K562 (cell line): ENCODE results near the gene TMEM181. TPM values are rescaled to one million over a fixed set of nuclear protein-coding genes. Genes with fewer than 3 reads are reported as not detected.

ENCODE experiments used
- ATAC-seq: fragments of 200-7000 bp; cut with Tn5 transposase; 3 replicates; pipeline ENCODE4 v1.9.1; 2020; ENCODE audit warnings: moderate library complexity
- BruUV-seq: library from RNA; stranded (reverse); fragments of 400-500 nt; replicated peaks from 2 replicates; lab custom pipeline; 2021; lab: Mats Ljungman, UMichigan
- CTCF ChIA-PET: fragments of 300-600 bp; formaldehyde crosslinking; extraction: SDS; loops from one replicate; lab custom pipeline; 2021; ENCODE audit warnings: low intra/inter-chr PET ratio; lab: Yijun Ruan, JAX
- POLR2A ChIA-PET: fragments of 300-600, 350-650 bp; sonication (Branson Sonifier 250); formaldehyde crosslinking; extraction: SDS; loops from one replicate; lab custom pipeline; 2021; ENCODE audit warnings: antibody characterized with exemption, inconsistent platforms; lab: Yijun Ruan, JAX
- DNase-seq, 4 experiments: peaks; one replicate each; pipeline versions ENCODE4 v3.0.0 to v3.0.0-alpha.2; 2011 to 2018; ENCODE audit warnings: low spot score in 3 of 4, mixed read lengths in 3 of 4; ENCODE audit errors: extremely low read depth in 1 of 4
- FAIRE-seq: peaks from 2 replicates; lab custom pipeline; 2011; peaks lifted over from hg19 to GRCh38; lab: Jason Lieb, UNC
- H2AFZ ChIP-seq: 2 replicates; pipeline ENCODE4 v1.6.0; 2011; ENCODE audit warnings: low read depth, low read length, control low read depth, inconsistent platforms
- H3K27ac ChIP-seq: fragments of 200-600 bp; 3 replicates; pipeline ENCODE4 v1.8.0; 2011; ENCODE audit warnings: low read depth, mild to moderate bottlenecking, control low read depth, inconsistent platforms, low read length, moderate library complexity, mixed read lengths; ENCODE audit errors: extremely low read depth
- H3K27me3 ChIP-seq, 2 experiments: fragments of 300-600 bp in 1 of 2; 2 replicates in 1 of 2; 3 replicates in 1 of 2; pipeline versions ENCODE4 v1.6.0 to v1.8.0; 2011; ENCODE audit warnings: inconsistent platforms in 2 of 2, low read length in 2 of 2, mild to moderate bottlenecking in 1 of 2, mixed read lengths in 1 of 2, moderate library complexity in 1 of 2; ENCODE audit not compliant: control insufficient read depth in 2 of 2, insufficient read depth in 2 of 2
- H3K36me3 ChIP-seq: fragments of 300-600 bp; 3 replicates; pipeline ENCODE4 v1.8.0; 2011; ENCODE audit warnings: mild to moderate bottlenecking, low read length, inconsistent platforms; ENCODE audit not compliant: control insufficient read depth, insufficient read depth
- H3K4me1 ChIP-seq, 2 experiments: fragments of 200-600 bp in 1 of 2; replicated peaks in 1 of 2; 2 replicates in 1 of 2; 3 replicates in 1 of 2; pipeline versions ENCODE4 v1.5.1 to v1.8.0; 2011; ENCODE audit warnings: inconsistent platforms in 2 of 2, low read length in 2 of 2, mild to moderate bottlenecking in 1 of 2, mixed read lengths in 1 of 2, moderate library complexity in 1 of 2; ENCODE audit not compliant: control insufficient read depth in 2 of 2, insufficient read depth in 2 of 2
- H3K4me2 ChIP-seq: 2 replicates; pipeline ENCODE4 v1.6.1; 2011; ENCODE audit warnings: low read length, control low read depth, inconsistent platforms, mixed read lengths; ENCODE audit not compliant: insufficient read depth
- H3K4me3 ChIP-seq: fragments of 200-600 bp; sonication (generic), shearing (Covaris generic); 2 replicates; pipeline ENCODE4 v1.5.1; 2016; ENCODE audit warnings: control low read depth, inconsistent platforms
- H3K79me2 ChIP-seq: fragments of 200-600 bp; 3 replicates; pipeline ENCODE4 v1.8.0; 2011; ENCODE audit warnings: low read length, inconsistent platforms; ENCODE audit not compliant: control insufficient read depth, insufficient read depth
- H3K9ac ChIP-seq, 2 experiments: 2 replicates each; pipeline versions ENCODE4 v1.6.0 to v1.6.1; 2011; ENCODE audit warnings: low read depth in 2 of 2, low read length in 2 of 2, control low read depth in 1 of 2, inconsistent platforms in 1 of 2, mild to moderate bottlenecking in 1 of 2, mixed read lengths in 1 of 2; ENCODE audit not compliant: insufficient read depth in 1 of 2
- H3K9me1 ChIP-seq: one replicate; pipeline ENCODE4 v1.6.0; 2011; ENCODE audit warnings: inconsistent platforms, mild to moderate bottlenecking, low read length, moderate library complexity; ENCODE audit not compliant: control insufficient read depth, insufficient read depth
- H3K9me3 ChIP-seq: replicated peaks from 2 replicates; pipeline ENCODE4 v1.5.1; 2011; ENCODE audit warnings: low read depth, low read length, inconsistent platforms; ENCODE audit not compliant: control insufficient read depth, insufficient read depth
- H4K20me1 ChIP-seq: replicated peaks from 2 replicates; pipeline ENCODE4 v1.6.1; 2011; ENCODE audit warnings: low read length, inconsistent platforms, mixed read lengths; ENCODE audit not compliant: control insufficient read depth, insufficient read depth
- POLR2G ChIP-seq: fragments of 200-400 bp; formaldehyde crosslinking; IDR thresholded peaks from 2 replicates; pipeline ENCODE4 v1.6.1; 2017; ENCODE audit warnings: low read depth, mild to moderate bottlenecking, antibody characterized with exemption, low read length, moderate library complexity
- RAD51 ChIP-seq: fragments of 450-650 bp; IDR thresholded peaks from 2 replicates; pipeline ENCODE4 v1.7.1; 2016; ENCODE audit warnings: low read depth, mild to moderate bottlenecking, borderline replicate concordance
- RFX5 ChIP-seq: IDR thresholded peaks from 2 replicates; pipeline ENCODE4 v1.6.1; 2011; ENCODE audit warnings: low read depth, mild to moderate bottlenecking, improper control_type of control experiment, low read length
- SMARCE1 ChIP-seq: fragments of 450-650 bp; IDR thresholded peaks from 2 replicates; pipeline ENCODE4 v1.7.1; 2016; ENCODE audit warnings: mild to moderate bottlenecking
- SRSF7 ChIP-seq: fragments of 200-400 bp; formaldehyde crosslinking; optimal IDR thresholded peaks from 2 replicates; pipeline ENCODE3; 2017; ENCODE audit warnings: mild to moderate bottlenecking, low read depth, low read length
- TFAP4 ChIP-seq: sonication (generic); formaldehyde crosslinking; IDR thresholded peaks from 2 replicates; pipeline ENCODE4 v1.8.0; 2022; ENCODE audit warnings: missing genetic modification reagents, mild to moderate bottlenecking, moderate library complexity, borderline replicate concordance
- USF2 ChIP-seq: sonication (generic); formaldehyde crosslinking; IDR thresholded peaks from 2 replicates; pipeline ENCODE4 v1.5.0; 2020; ENCODE audit warnings: missing genetic modification reagents
- XRCC3 ChIP-seq: fragments of 450-650 bp; IDR thresholded peaks from 2 replicates; pipeline ENCODE4 v1.6.1; 2017; ENCODE audit warnings: mild to moderate bottlenecking, moderate library complexity
- ZBTB49 ChIP-seq: sonication (generic); formaldehyde crosslinking; IDR thresholded peaks from 2 replicates; pipeline ENCODE4 v1.8.0; 2022; ENCODE audit warnings: missing genetic modification reagents, mild to moderate bottlenecking, borderline replicate concordance
- ZBTB7A ChIP-seq: IDR thresholded peaks from 2 replicates; pipeline ENCODE4 v1.6.1; 2011; ENCODE audit warnings: low read depth, mild to moderate bottlenecking, low read length, moderate library complexity, borderline replicate concordance; ENCODE audit not compliant: control insufficient read depth
- ZFP30 ChIP-seq: fragments of 250-450 bp; sonication (Bioruptor Pico); IDR thresholded peaks from 2 replicates; pipeline ENCODE4 v1.8.0; 2022; ENCODE audit warnings: moderate library complexity, mild to moderate bottlenecking, inconsistent platforms, borderline replicate concordance
- ZNF165 ChIP-seq: fragments of 250-450 bp; sonication (Bioruptor Pico); IDR thresholded peaks from 2 replicates; pipeline ENCODE4 v1.4.0; 2020; ENCODE audit warnings: borderline replicate concordance
- ZNF280A ChIP-seq: fragments of 450-650 bp; IDR thresholded peaks from 2 replicates; pipeline ENCODE4 v1.6.1; 2018; ENCODE audit warnings: mild to moderate bottlenecking, low read depth; ENCODE audit not compliant: partially characterized antibody
- WGBS: fragments of 100-300 bp; shearing (Covaris generic); methylation state at CpG from one replicate; pipeline ENCODE4 v1.1.6; 2016; ENCODE audit warnings: low coverage, mixed read lengths; ENCODE audit not compliant: insufficient coverage; ENCODE audit errors: missing lambda C conversion rate; 5-methylcytosine and 5-hydroxymethylcytosine counted together
- in situ Hi-C: fragments of 300-500 bp; cut with MboI; formaldehyde crosslinking; loops from 4 replicates; pipeline ENCODE4 v1.15.0; 2018; ENCODE audit warnings: inconsistent platforms, mixed read lengths
- intact Hi-C: fragments of 100-400 bp; cut with micrococcal nuclease; formaldehyde crosslinking; loops from 2 replicates; pipeline ENCODE4 v1.14.2; 2022
- polyA plus RNA-seq, 8 experiments: library from polyadenylated mRNA; depleted of rRNA in 4 of 8; stranded (reverse) in 5 of 8; unstranded in 3 of 8; fragments of >200 nt; fragmentation: Nextera tagmentation in 2 of 8; fragmentation: Illumina TruSeq in 1 of 8; extraction: Ambion mirVana in 2 of 8; extraction: Trizol in 1 of 8; gene quantifications; 2 replicates each; pipeline versions ENCODE4 v1.2.1 to v1.2.3, GENCODE V29; 2011 to 2014; ENCODE audit warnings: inconsistent platforms in 1 of 8, missing spikeins in 1 of 8
- total RNA-seq, 7 experiments: library from RNA; depleted of rRNA in 6 of 7; stranded (reverse); fragments of >200 nt in 6 of 7; fragmentation: Illumina TruSeq in 2 of 7; extraction: Trizol in 2 of 7; gene quantifications; 2 replicates each; pipeline versions ENCODE4 v1.2.1 to v1.2.3, GENCODE V29; 2011 to 2021; ENCODE audit warnings: low replicate concordance in 1 of 7

TMEM181 gene
- total and polyA plus RNA-seq, 9 of the 15 experiments (the other 6 are each of a cell fraction or from before 2014, with no cell fraction given), result 5.6 to 27.2 (median 19.9) TPM

GRCh38 chr6:158611039-158611438 lies 51.1 kb downstream of the TMEM181 start:
- Histone ChIP-seq H4K20me1 (no peaks in the 10 kb centered on the region), H2AFZ (no peak overlapping the region), H3K4me3 (no peak overlapping the region), H3K36me3 (peaks cover 85% of the 10 kb centered on the region), H3K4me2 (no peak overlapping the region), H3K79me2 (no peaks in the 10 kb centered on the region), H3K27ac (no peak overlapping the region), H3K27me3 (no peaks in the 10 kb centered on the region), H3K9me3 (no peaks in the 10 kb centered on the region), H3K9me1 (no peaks in the 10 kb centered on the region), H3K9ac (no peak overlapping the region), H3K4me1 (peaks cover 0 to 2% of the 10 kb centered on the region in 2 experiments; a peak in 1 of 5 replicates)
- no peak for TF ChIP-seq ZBTB7A
- no peak for TF ChIP-seq ZNF280A
- no peak for TF ChIP-seq TFAP4
- TF ChIP-seq ZFP30 (CRISPR knock-in tag), result no peak
- TF ChIP-seq USF2, result no peak
- no peak for TF ChIP-seq POLR2G
- TF ChIP-seq SMARCE1, result no peak
- no peak for TF ChIP-seq RFX5
- TF ChIP-seq ZNF165 (CRISPR knock-in tag), result no peak
- no peak for TF ChIP-seq RAD51
- TF ChIP-seq ZBTB49 (CRISPR knock-in tag), result no peak
- no peak for TF ChIP-seq SRSF7
- no peak for TF ChIP-seq XRCC3
- intact Hi-C loops, result no loop called here
- in situ Hi-C loops, result no loop called here
- 94% methylated on average over 3 of the region's 3 CpGs for WGBS
- ATAC-seq, result no peak
- no peak for DNase-seq
- FAIRE-seq, result no peak
- ChIA-PET CTCF (no interaction called here), POLR2A (interaction anchor here (1.1 to 2.5 kb wide), 3 partner anchors 9 to 19 kb away, joined by 3 to 10 read pairs (median 3); no protein-coding TSS in a partner anchor)
- BruUV-seq, result no TSS peak
